HEK293 (cell line): ENCODE measurements around the gene C14orf132.

ENCODE experiments used
- MZF1 ChIP-seq: fragments of 450-650 bp; formaldehyde crosslinking; IDR thresholded peaks from 2 replicates; pipeline ENCODE4 v1.5.1; 2017; ENCODE audit warnings: missing biosample characterization, missing genetic modification characterization, borderline replicate concordance
- SETDB1 ChIP-seq: IDR thresholded peaks from one replicate; pipeline ENCODE4 v1.6.1; 2017; ENCODE audit warnings: mild to moderate bottlenecking, low read length, moderate library complexity, mixed read lengths; ENCODE audit not compliant: insufficient read length
- SP3 ChIP-seq: fragments of 450-650 bp; formaldehyde crosslinking; IDR thresholded peaks from 2 replicates; pipeline ENCODE4 v1.5.1; 2016; ENCODE audit warnings: missing biosample characterization, missing genetic modification characterization
- WT1 ChIP-seq: fragments of 450-650 bp; formaldehyde crosslinking; IDR thresholded peaks from 2 replicates; pipeline ENCODE4 v1.5.1; 2016; ENCODE audit warnings: missing biosample characterization, missing genetic modification characterization
- YY1 ChIP-seq: fragments of 450-650 bp; formaldehyde crosslinking; IDR thresholded peaks from 2 replicates; pipeline ENCODE4 v1.5.1; 2018; ENCODE audit warnings: missing biosample characterization, missing genetic modification characterization
- ZBTB1 ChIP-seq: fragments of 450-650 bp; formaldehyde crosslinking; IDR thresholded peaks from 2 replicates; pipeline ENCODE4 v1.5.1; 2016; ENCODE audit warnings: missing biosample characterization, missing genetic modification characterization
- ZNF2 ChIP-seq: fragments of 450-650 bp; formaldehyde crosslinking; IDR thresholded peaks from 2 replicates; pipeline ENCODE4 v1.5.1; 2016; ENCODE audit warnings: missing biosample characterization, missing genetic modification characterization
- ZNF221 ChIP-seq: fragments of 450-650 bp; formaldehyde crosslinking; IDR thresholded peaks from 2 replicates; pipeline ENCODE4 v1.5.1; 2017; ENCODE audit warnings: missing biosample characterization, missing genetic modification characterization, borderline replicate concordance
- ZNF24 ChIP-seq: fragments of 450-650 bp; formaldehyde crosslinking; IDR thresholded peaks from 2 replicates; pipeline ENCODE4 v1.5.1; 2016; ENCODE audit warnings: missing biosample characterization, missing genetic modification characterization
- ZNF311 ChIP-seq: fragments of 450-650 bp; formaldehyde crosslinking; IDR thresholded peaks from 2 replicates; pipeline ENCODE4 v1.5.1; 2017; ENCODE audit warnings: missing biosample characterization, missing genetic modification characterization, borderline replicate concordance
- ZNF561 ChIP-seq: fragments of 450-650 bp; IDR thresholded peaks from 2 replicates; pipeline ENCODE4 v1.5.1; 2018; ENCODE audit warnings: missing biosample characterization, missing genetic modification characterization, borderline replicate concordance
- TF ChIP-seq, protein P1 (sequence below): fragments of 450-650 bp; formaldehyde crosslinking; IDR thresholded peaks from 2 replicates; pipeline ENCODE4 v1.5.1; 2016; ENCODE audit warnings: missing biosample characterization, missing genetic modification characterization
- TF ChIP-seq, protein P2 (sequence below): IDR thresholded peaks from 2 replicates; pipeline ENCODE4 v1.6.1; 2011; ENCODE audit warnings: mild to moderate bottlenecking, low read depth, low read length, borderline replicate concordance
- TF ChIP-seq, protein P3 (sequence below): fragments of 450-650 bp; formaldehyde crosslinking; IDR thresholded peaks from 2 replicates; pipeline ENCODE4 v1.5.1; 2016; ENCODE audit warnings: missing biosample characterization, missing genetic modification characterization

DNA sequence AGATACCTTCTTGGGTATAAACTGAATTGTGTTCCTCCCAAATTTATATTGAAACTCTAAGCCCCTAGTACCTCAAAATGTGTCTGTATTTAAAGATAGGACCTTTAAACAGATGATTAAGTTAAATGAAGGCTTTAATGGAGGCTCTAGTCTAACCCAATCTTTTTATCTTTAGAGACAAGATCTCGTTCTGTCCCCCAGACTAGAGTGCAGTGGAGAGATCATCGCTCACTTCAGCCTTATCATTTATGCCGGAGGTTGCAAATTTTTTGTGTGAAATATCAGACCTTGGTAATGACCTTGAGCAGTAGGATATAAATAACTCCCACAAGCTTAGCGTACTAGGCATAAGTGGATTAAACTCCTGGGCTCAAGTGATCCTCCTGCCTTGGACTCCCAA is 81.8 kb downstream of the C14orf132 start:
- TF ChIP-seq SETDB1 (no peak), ZBTB1 (tag by site-specific recombination) (no peak), ZNF311 (tag by site-specific recombination) (no peak), MZF1 (tag by site-specific recombination) (no peak), WT1 (tag by site-specific recombination) (no peak), ZNF221 (tag by site-specific recombination) (no peak), SP3 (tag by site-specific recombination) (no peak), ZNF2 (tag by site-specific recombination) (no peak), ZNF24 (tag by site-specific recombination) (no peak), ZNF561 (tag by site-specific recombination) (no peak), YY1 (tag by site-specific recombination) (no peak)
- TF ChIP-seq, protein P1, sequence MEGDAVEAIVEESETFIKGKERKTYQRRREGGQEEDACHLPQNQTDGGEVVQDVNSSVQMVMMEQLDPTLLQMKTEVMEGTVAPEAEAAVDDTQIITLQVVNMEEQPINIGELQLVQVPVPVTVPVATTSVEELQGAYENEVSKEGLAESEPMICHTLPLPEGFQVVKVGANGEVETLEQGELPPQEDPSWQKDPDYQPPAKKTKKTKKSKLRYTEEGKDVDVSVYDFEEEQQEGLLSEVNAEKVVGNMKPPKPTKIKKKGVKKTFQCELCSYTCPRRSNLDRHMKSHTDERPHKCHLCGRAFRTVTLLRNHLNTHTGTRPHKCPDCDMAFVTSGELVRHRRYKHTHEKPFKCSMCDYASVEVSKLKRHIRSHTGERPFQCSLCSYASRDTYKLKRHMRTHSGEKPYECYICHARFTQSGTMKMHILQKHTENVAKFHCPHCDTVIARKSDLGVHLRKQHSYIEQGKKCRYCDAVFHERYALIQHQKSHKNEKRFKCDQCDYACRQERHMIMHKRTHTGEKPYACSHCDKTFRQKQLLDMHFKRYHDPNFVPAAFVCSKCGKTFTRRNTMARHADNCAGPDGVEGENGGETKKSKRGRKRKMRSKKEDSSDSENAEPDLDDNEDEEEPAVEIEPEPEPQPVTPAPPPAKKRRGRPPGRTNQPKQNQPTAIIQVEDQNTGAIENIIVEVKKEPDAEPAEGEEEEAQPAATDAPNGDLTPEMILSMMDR (tag by site-specific recombination): no peak
- TF ChIP-seq, protein P2, sequence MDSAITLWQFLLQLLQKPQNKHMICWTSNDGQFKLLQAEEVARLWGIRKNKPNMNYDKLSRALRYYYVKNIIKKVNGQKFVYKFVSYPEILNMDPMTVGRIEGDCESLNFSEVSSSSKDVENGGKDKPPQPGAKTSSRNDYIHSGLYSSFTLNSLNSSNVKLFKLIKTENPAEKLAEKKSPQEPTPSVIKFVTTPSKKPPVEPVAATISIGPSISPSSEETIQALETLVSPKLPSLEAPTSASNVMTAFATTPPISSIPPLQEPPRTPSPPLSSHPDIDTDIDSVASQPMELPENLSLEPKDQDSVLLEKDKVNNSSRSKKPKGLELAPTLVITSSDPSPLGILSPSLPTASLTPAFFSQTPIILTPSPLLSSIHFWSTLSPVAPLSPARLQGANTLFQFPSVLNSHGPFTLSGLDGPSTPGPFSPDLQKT: no peak
- TF ChIP-seq, protein P3, sequence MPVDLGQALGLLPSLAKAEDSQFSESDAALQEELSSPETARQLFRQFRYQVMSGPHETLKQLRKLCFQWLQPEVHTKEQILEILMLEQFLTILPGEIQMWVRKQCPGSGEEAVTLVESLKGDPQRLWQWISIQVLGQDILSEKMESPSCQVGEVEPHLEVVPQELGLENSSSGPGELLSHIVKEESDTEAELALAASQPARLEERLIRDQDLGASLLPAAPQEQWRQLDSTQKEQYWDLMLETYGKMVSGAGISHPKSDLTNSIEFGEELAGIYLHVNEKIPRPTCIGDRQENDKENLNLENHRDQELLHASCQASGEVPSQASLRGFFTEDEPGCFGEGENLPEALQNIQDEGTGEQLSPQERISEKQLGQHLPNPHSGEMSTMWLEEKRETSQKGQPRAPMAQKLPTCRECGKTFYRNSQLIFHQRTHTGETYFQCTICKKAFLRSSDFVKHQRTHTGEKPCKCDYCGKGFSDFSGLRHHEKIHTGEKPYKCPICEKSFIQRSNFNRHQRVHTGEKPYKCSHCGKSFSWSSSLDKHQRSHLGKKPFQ (tag by site-specific recombination): no peak
